ENCODE measurements around the gene TTC33. TPM values are rescaled to one million over a fixed set of nuclear protein-coding genes. Genes with fewer than 3 reads are reported as not detected.

Gene TTC33
- total RNA-seq, 3 donors from 2014 or later, result 17.6 to 28.1 (median 18.4) TPM

DNA sequence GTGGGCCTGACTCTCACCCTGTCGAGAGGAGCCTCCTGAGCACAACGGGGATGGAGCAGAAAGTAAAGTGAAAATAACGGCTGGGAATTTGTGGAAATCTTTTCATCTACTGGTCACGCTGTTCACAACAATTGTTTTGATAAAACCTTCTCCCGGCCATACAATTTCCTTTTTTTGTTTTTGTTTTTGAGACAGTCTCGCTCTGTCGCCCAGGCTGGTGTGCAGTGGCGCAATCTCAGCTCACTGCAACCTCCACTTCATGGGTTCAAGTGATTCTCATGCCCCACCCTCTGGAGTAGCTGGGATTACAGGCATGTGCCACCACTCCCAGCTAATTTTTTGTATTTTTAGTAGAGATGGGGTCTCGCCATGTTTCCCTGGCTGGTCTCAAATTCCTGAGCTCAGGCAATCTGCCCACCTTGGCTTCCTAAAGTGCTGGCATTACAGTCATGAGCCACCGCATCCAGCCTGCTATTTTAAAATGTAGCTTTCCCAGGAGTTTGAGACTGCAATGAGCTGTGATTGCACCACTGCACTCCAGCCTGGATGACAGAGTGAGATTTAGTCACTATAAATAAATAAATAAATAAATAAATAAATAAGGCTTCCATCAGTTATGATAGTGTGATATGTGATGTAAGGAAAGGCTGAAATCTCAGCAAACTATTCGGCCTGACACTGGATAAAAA lies 149.5 kb downstream of the TTC33 start:
- H3K4me1 ChIP-seq, result no peaks in the 10 kb centered on the region
- no peaks in the 10 kb centered on the region for H3K9me3 ChIP-seq
- DNase-seq (ENCODE audit: low spot score in 2 of 2), result no peak
- intact Hi-C loops (cut with DNase I; ENCODE audit: low total_unique reads), result no loop called here
- no peak overlapping the region for H3K4me3 ChIP-seq
- H3K27ac ChIP-seq, result no peak overlapping the region
- H3K27me3 ChIP-seq, result no peaks in the 10 kb centered on the region
- H3K36me3 ChIP-seq, result no peaks in the 10 kb centered on the region
- TF ChIP-seq POLR2AphosphoS5 (IDR thresholded peaks at IDR 0.05) (no peak), POLR2A (IDR thresholded peaks at IDR 0.05) (no peak), CTCF (IDR thresholded peaks at IDR 0.05) (no peak)

DNA sequence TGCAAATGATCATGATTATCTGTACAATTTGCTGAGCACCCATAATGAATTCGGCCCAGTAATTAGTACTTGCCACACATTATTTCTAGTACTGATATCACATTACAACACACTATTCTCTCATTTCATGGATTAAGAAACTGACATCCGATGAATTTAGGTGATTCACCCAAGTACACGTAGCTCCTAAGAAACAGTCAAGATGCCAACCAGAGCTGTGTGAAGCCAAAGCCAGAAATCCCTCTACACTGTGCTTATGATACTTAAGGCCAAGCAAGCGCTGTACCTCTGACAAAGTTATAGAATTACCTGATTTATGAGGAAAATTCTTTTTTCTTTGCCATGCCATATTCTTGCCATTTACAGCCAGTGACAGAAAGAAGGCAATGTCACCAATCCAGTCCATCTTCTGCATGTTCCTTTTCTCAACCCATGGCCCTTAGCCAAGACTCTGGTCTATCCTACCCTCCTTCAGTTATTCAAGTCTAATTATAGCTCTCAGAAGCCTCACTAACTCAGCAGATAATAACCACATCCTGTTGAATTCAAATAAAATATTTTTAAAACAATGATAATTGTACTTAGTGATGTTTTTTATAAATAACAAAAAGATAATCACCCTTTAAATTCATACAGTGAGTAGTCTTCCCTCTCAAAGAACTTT lies 150.3 kb downstream of the TTC33 start:
- Histone ChIP-seq H3K4me3 (no peak overlapping the region), H3K27ac (no peak overlapping the region)

GRCh38 chr5:40603378-40603777 lies 152.4 kb downstream of the TTC33 start:
- DNase-seq (ENCODE audit: low spot score in 2 of 2), result no peak
- no peak for TF ChIP-seq POLR2A (IDR thresholded peaks at IDR 0.05)
- no peak for TF ChIP-seq CTCF (IDR thresholded peaks at IDR 0.05)
- no peak for TF ChIP-seq POLR2AphosphoS5 (IDR thresholded peaks at IDR 0.05)
- intact Hi-C loops (cut with DNase I; ENCODE audit: low total_unique reads), result no loop called here
- H3K36me3 ChIP-seq, result no peaks in the 10 kb centered on the region
- no peaks in the 10 kb centered on the region for H3K4me1 ChIP-seq
- H3K27me3 ChIP-seq, result no peaks in the 10 kb centered on the region
- H3K27ac ChIP-seq, result no peak overlapping the region
- H3K9me3 ChIP-seq, result no peaks in the 10 kb centered on the region
- H3K4me3 ChIP-seq, result no peak overlapping the region

More for the DNA sequence above, 150.3 kb downstream of the TTC33 start:
- Histone ChIP-seq H3K9me3 (no peaks in the 10 kb centered on the region), H3K27me3 (no peaks in the 10 kb centered on the region), H3K36me3 (no peaks in the 10 kb centered on the region), H3K4me1 (no peaks in the 10 kb centered on the region)
- intact Hi-C loops (cut with DNase I; ENCODE audit: low total_unique reads), result no loop called here
- TF ChIP-seq CTCF (IDR thresholded peaks at IDR 0.05), result no peak
- no peak for TF ChIP-seq POLR2A (IDR thresholded peaks at IDR 0.05)
- no peak for TF ChIP-seq POLR2AphosphoS5 (IDR thresholded peaks at IDR 0.05)
- no peak for DNase-seq (ENCODE audit: low spot score in 2 of 2)

DNA sequence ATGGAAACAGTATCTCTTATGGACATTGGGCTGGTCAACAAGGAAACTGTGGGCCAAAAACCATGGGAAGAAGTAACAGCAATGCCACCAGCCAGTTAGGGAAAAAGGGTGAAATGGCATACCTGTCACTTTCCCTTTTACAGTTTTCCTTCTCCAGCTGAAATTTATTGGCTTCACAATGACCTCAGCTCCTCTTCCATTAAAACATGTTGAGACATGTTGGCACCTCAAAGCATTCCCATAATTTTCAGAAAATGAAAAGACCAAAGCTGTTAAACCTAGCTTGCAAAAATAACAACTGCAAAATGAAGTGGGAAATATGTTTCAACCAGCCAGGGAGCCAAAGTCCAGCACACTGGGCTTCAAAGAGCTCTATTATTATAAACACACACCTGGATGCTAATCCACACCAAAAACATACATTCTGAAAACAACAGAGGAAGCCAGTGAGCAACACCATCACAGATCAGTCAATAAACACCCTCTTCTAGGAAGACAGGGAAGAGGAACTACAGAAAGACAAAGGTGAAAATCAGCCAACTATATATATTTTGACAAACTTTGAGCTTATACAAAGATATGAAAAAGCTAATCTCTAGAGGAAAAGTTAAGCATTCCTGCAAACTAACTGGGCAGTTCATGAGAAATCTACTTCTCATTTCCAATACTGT lies 154.4 kb downstream of the TTC33 start:
- Histone ChIP-seq H3K4me3 (no peak overlapping the region), H3K27me3 (no peaks in the 10 kb centered on the region), H3K9me3 (no peaks in the 10 kb centered on the region), H3K36me3 (no peaks in the 10 kb centered on the region), H3K27ac (no peak overlapping the region), H3K4me1 (no peaks in the 10 kb centered on the region)
- DNase-seq (ENCODE audit: low spot score in 2 of 2), result no peak
- intact Hi-C loops (cut with DNase I; ENCODE audit: low total_unique reads), result no loop called here
- TF ChIP-seq POLR2A (IDR thresholded peaks at IDR 0.05) (no peak), POLR2AphosphoS5 (IDR thresholded peaks at IDR 0.05) (no peak), CTCF (IDR thresholded peaks at IDR 0.05) (no peak)

- Histone ChIP-seq H3K27ac (no peak overlapping the region), H3K4me1 (no peaks in the 10 kb centered on the region), H3K9me3 (no peaks in the 10 kb centered on the region), H3K36me3 (no peaks in the 10 kb centered on the region), H3K27me3 (no peaks in the 10 kb centered on the region), H3K4me3 (no peak overlapping the region)
- intact Hi-C loops (cut with DNase I; ENCODE audit: low total_unique reads), result no loop called here
- no peak for DNase-seq (ENCODE audit: low spot score in 2 of 2)
- TF ChIP-seq POLR2A (IDR thresholded peaks at IDR 0.05) (no peak), POLR2AphosphoS5 (IDR thresholded peaks at IDR 0.05) (no peak), CTCF (IDR thresholded peaks at IDR 0.05) (no peak)
Measured at GRCh38 chr5:40600383-40600782, 155.4 kb downstream of the TTC33 start.
